Measurements from ENCODE around the gene DUSP8. TPM values are rescaled to one million over a fixed set of nuclear protein-coding genes. Genes with fewer than 3 reads are reported as not detected.
"Not testable (repeated sequence)": the region's sequence is repeated elsewhere in the genome, so short reads cannot be mapped to it uniquely, and the experiment has no call there.

DUSP8 gene
- total and polyA plus RNA-seq, 2 of the 8 experiments (the other 6 are each of a cell fraction or from before 2014, with no cell fraction given) = 2.8 to 3.6 TPM

DNA sequence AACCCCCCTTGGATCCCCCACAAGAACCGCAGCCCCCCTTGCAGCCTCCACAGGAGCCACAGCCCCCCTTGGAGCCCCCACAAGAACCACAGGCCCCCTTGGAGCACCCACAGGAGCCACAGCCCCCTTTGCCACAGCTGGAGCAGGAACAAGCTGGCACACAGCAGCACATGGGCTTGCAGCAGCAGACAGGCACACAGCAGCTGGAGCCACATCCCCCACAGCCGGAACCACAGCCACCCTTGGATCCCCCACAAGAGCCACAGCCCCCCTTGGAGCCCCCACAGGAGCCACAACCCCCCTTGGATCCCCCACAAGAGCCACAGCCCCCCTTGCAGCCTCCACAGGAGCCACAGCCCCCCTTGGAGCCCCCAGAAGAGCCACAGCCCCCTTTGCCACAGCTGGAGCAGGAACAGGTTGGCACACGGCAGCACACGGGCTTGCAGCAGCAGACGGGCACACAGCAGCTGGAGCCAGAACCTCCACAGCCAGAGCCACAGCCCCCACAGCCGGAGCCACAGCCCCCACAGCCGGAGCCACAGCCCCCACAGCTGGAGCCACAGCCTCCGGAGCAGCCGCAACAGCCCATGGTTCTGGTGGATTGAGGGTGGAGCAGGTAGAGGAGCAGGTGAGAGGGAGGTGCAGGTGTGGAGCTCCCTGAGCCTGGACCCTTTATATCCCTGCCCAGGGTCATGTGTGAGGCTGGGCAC, 12.7 kb upstream of the DUSP8 start, which contains the start of gene KRTAP5-1:
Gene KRTAP5-1, minus strand, starts transcription at position 623 of the 710 bp plus-strand sequence. Its CDS starts 34 bp downstream, at position 589.
- not testable (repeated sequence) for H4K20me1 ChIP-seq (replicated peaks in 1 of 2; ENCODE audit: control insufficient read depth in 1 of 2, insufficient read depth in 2 of 2, low read length in 2 of 2); H2BK20ac ChIP-seq (ENCODE audit: low read length); H3K23ac ChIP-seq (ENCODE audit: insufficient read length); H2AFZ ChIP-seq (ENCODE audit: low read length); DNase-seq (ENCODE audit: low read depth in 1 of 2, low spot score in 2 of 2); H2BK120ac ChIP-seq (replicated peaks; ENCODE audit: low read depth, low read length); H3K36me3 ChIP-seq (ENCODE audit: control insufficient read depth in 2 of 4, insufficient read depth in 4 of 4, low read length in 3 of 4); H3K56ac ChIP-seq (replicated peaks; ENCODE audit: insufficient read length, low read depth, low read length); H3K27me3 ChIP-seq (replicated peaks in 1 of 4; ENCODE audit: control insufficient read depth in 3 of 4, extremely low read depth in 1 of 4, insufficient read depth in 3 of 4, low read length in 3 of 4); H3K79me2 ChIP-seq (ENCODE audit: control insufficient read depth in 1 of 2, insufficient read depth in 2 of 2, low read length in 2 of 2); H2BK5ac ChIP-seq (ENCODE audit: low read depth, low read length); H3K79me1 ChIP-seq (ENCODE audit: low read depth, low read length); H3K27ac ChIP-seq (ENCODE audit: low read depth, low read length); H4K91ac ChIP-seq (replicated peaks; ENCODE audit: insufficient read length, low read length); H4K8ac ChIP-seq (ENCODE audit: extremely low read depth, insufficient read depth, low read length); H3K23me2 ChIP-seq (ENCODE audit: low read depth, low read length); H3K14ac ChIP-seq (ENCODE audit: insufficient read length); H2AK5ac ChIP-seq (ENCODE audit: low read depth, low read length); H3K4me2 ChIP-seq (ENCODE audit: insufficient read depth in 1 of 2, low read depth in 2 of 2, low read length in 2 of 2); H2BK15ac ChIP-seq (ENCODE audit: low read length); H3K18ac ChIP-seq (ENCODE audit: extremely low read depth, low read length); H3K4ac ChIP-seq (replicated peaks; ENCODE audit: insufficient read length, low read depth, low read length); H4K5ac ChIP-seq (ENCODE audit: insufficient read length, low read depth, low read length); H2BK12ac ChIP-seq (ENCODE audit: low read depth, low read length); FAIRE-seq; H3K4me3 ChIP-seq (ENCODE audit: extremely low read depth in 1 of 4, insufficient read depth in 2 of 4, low read depth in 3 of 4, low read length in 4 of 4); H3K4me1 ChIP-seq (replicated peaks in 1 of 4; ENCODE audit: control insufficient read depth in 3 of 4, insufficient read depth in 4 of 4, low read length in 3 of 4); H3K9ac ChIP-seq (replicated peaks in 1 of 4; ENCODE audit: extremely low read depth in 1 of 4, low read depth in 3 of 4, low read length in 3 of 4); H3K9me3 ChIP-seq (ENCODE audit: insufficient read depth in 2 of 2, low read depth in 1 of 2, low read length in 1 of 2)
- 89% methylated on average over 6 of the region's 9 CpGs; no CpG with 5 or more reads in 1 of the 2 experiments for WGBS, 2 experiments (ENCODE audit: extremely low coverage in 1 of 2, insufficient coverage in 1 of 2, insufficient read length in 1 of 2, insufficient replicate concordance in 2 of 2, low coverage in 1 of 2, low lambda C conversion rate in 2 of 2, missing lambda C conversion rate in 1 of 2)
- ChIA-PET POLR2A (ENCODE audit: partially characterized antibody) (interaction anchor here (0.7 kb wide), 1 partner anchor 26 kb away, joined by 3 read pairs; no protein-coding TSS in a partner anchor), CTCF (ENCODE audit: partially characterized antibody) (interaction anchor here (0.5 to 1.3 kb wide), 4 partner anchors 9 to 571 kb away, joined by 3 to 5 read pairs (median 4); no protein-coding TSS in a partner anchor)
